ENCODE measurements around the gene ITCH.
"Not testable (repeated sequence)": the region's sequence is repeated elsewhere in the genome, so short reads cannot be mapped to it uniquely, and the experiment has no call there.

Gene ITCH

DNA sequence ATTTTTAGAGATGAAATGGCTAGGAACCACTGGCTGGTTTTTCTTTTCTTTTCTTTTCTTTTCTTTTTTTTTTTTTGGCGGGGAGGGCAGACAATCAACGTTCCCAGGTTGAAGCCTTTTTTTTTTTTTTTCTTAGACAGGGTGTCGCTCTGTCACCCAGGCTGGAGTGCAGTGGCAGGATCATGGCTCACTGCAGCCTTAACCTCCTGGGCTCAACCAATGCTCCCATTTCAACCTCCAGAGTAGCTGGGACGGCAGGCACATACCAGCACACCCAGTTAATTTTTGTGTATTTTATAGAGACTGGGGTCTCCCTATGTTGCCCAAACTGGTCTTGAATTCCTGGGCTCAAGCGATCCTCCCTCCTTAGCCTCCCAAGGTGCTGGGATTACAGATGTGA lies 18.8 kb upstream of the ITCH start:
- DNase-seq (ENCODE audit: low spot score): no peak

DNA sequence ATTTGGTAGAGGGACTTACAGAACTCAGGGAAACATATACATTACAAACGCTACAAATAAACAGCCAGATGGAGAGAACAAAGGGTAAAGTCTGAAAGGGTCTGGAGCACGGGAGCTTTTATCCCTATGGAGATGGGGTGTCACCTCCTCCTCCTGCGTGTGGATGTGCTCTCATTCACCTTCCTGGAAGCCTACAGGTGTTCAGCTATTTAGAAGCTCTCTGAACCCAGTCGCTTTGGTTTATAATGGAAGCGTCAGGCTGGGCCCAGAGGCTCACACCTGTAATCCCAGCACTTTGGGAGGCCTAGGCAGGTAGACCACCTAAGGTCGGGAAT lies 17.7 kb upstream of the ITCH start:
- DNase-seq (ENCODE audit: low spot score): no peak

GRCh38 chr20:34345839-34346532 lies 17.1 kb upstream of the ITCH start:
- DNase-seq (ENCODE audit: low spot score): not testable (repeated sequence)

GRCh38 chr20:34346533-34346865 lies 16.6 kb upstream of the ITCH start:
- DNase-seq (ENCODE audit: low spot score): not testable (repeated sequence)

DNA sequence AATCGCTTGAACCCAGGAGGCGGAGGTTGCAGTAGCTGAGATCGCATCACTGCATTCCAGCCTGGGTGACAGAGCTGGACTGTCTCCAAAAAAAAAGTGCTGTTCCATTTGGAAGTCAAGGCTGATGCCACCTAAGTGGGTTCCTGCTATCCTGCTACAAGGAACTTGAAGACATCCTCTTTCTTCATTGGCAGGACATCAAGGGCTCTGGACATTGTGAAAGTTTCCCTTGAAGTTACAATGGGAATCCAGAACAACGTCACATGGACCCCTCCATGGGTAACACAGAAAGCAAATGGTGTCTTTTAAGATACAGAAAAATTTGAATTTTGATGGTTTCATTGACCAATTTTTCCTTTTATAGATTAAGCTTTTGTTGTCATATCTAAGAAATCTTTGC lies 15.5 kb upstream of the ITCH start:
- no peak for DNase-seq (ENCODE audit: low spot score)

DNA sequence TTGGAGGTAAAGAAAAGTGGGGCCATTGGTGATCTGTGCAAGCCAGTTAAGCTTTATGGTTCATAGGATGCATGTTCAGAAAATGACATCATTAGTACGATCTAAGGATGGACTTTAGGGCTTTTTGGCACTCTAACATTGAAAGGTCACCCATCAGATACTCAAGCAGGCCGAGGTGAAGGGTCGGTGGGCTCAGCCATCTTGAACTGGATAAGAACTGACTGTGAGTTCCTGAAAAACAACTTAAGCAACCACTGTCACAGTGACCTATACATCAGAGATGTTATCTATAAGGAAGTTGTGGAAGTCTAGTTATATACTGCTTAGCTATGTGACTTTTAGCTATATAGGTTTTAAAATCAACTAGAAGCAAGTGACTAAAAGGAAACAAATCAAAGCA lies 13.0 kb upstream of the ITCH start:
- no peak for DNase-seq (ENCODE audit: low spot score)

GRCh38 chr20:34353467-34353866 lies 9.6 kb upstream of the ITCH start:
- not testable (repeated sequence) for DNase-seq (ENCODE audit: low spot score)

- DNase-seq (ENCODE audit: low spot score): no peak
Measured at GRCh38 chr20:34355427-34355826, 7.6 kb upstream of the ITCH start.

- not testable (repeated sequence) for DNase-seq (ENCODE audit: low spot score)
Measured at GRCh38 chr20:34359729-34360128, 3.3 kb upstream of the ITCH start.

GRCh38 chr20:34362502-34363061 lies 491 bp upstream of the ITCH start:
- DNase-seq (ENCODE audit: low spot score): no peak

DNA sequence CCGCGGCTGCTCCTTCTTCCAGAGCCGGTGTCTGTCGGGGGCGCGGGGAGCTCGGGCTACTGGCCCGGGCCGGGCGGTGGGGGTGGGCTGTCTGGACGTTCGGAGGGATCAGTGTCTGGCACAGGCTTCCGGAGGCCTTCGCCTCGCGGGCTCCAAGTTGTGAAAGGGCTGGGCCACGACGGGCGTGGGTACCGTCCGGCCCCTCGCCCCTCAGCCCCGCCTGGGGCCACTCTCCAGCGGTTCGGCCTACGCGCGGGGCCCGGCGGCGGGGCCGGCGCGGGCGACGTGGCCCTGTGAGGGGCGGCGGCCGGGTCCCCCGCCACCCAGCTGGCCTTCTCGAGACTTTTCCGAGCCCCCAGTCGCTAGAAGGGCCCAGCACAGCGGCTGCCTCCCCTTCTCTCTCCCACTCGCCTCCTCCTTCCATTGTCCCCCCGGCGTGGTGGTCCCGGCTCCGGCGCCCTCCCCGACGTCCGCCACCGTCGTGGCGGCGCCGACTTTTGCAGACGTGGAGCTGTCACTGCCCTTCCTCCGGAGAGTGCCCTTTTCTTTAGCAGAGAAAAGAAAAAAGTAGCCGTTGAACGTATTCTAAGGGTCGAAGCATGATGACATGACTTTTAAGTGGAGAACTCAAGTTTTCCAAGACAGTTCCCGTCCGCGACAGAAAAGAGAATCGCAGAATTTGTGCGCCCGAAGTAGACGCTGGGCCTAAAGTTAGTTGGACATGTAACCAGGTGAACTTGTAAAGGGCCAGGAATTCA lies 571 bp downstream of the ITCH start:
- DNase-seq (ENCODE audit: low spot score): no peak

GRCh38 chr20:34364223-34364506 lies 1.1 kb downstream of the ITCH start:
- DNase-seq (ENCODE audit: low spot score): no peak

DNA sequence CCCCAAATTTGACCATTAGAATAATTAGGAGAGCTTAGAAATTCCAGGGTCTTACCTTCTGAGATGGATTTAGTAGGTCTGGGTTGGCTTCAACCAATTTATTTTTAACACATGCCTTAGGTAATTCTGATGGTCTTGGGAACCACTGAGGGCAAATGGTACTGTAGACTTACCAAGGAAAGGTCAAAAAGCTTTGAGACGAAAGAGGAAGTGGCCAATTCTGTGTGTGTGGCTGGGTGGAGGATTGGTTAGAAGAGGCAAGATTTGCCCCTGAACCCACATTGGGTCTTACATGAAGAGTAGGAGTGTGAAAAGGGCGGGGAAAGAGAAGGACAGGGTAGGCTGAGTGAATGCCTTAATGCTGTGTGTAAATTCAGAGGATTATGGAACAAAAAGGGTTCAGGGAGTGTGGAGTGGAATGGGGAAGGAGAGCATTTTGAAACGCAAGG lies 2.7 kb downstream of the ITCH start:
- DNase-seq (ENCODE audit: low spot score): no peak

DNA sequence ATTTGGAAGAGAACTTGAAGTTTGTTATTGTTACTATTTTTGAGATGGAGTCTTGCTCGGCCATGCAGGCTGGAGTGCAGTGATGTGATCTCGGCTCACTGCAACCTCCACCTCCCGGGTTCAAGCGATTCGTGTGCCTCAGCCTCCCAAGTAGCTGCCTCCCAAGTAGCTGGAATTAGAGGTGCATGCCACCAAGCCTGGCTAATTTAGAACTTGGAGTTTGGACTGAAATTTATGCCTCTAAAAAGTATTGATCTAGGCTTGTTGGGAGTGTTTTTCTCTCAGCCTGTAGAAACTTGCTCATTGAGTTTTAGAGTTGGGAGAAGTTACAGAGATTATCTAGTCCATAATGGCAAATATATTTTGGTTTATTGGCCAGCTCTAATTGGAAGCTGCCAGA lies 4.1 kb downstream of the ITCH start:
- no peak for DNase-seq (ENCODE audit: low spot score)

- not testable (repeated sequence) for DNase-seq (ENCODE audit: low spot score)
Measured at GRCh38 chr20:34367911-34368310, 4.8 kb downstream of the ITCH start.

DNA sequence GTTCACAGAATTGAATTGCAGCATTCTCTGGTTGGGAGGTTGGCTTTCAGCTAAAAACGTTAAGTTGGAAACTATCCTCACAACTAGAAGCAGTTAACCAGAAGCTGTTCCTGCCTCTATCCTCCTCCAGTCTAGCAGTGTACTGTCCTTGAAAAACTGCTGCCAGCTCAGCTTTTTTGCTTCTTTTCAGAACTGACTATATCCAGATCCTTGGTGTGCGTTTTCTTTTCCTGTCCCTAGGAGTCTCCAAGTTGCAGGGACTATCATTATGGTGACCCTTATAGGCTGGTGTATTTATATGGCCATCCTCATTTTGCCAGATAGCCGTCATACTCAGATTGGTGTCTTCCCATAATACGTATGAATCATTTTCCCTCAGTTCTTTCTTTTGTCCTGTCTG lies 5.5 kb downstream of the ITCH start:
- DNase-seq (ENCODE audit: low spot score): no peak

DNA sequence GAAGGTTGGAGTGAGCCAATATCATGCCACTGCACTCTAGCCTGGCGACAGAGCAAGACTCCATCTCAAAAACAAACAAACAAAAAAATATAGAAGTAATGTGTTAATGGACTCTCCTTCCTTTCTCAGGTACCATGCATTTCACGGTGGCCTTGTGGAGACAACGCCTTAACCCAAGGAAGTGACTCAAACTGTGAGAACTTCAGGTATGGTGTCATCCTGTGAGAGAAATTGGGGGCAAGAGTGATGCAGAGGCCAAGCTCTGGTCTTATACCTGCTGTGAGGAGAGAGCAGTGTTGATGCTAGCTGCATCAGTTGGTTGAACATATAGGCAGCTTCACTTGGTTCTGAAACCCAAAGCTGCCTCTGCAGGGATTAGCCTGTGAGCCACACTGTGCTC lies 6.2 kb downstream of the ITCH start:
- DNase-seq (ENCODE audit: low spot score): no peak

- DNase-seq (ENCODE audit: low spot score): no peak
Measured at GRCh38 chr20:34370062-34370461, 7.0 kb downstream of the ITCH start.

GRCh38 chr20:34373445-34373844 lies 10.4 kb downstream of the ITCH start:
- no peak for DNase-seq (ENCODE audit: low spot score)

DNA sequence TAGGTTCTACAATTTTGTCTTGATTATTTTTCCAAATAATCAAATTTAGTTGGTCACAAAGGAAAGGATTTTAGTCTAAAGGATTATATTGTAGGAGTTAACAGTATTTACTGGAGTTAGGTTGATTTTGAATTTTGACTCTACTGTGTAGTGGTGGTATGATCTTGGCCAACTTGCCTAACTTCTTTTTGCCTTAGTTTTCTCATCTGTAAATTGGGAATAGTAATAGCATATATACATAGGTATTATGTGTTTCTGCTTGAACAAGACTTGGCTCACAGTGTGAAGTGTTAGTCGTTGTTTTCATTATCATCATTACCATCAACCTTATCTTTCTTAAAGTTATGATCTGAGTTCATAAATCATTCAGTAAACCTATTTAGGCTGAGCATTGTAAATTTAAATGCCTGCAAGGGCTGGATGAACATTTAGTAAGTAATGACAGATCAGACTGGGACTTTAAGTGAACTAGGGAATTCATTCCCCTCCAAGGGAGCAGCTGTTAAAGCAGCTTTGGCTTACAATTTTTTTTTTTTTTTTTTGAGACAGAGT lies 11.2 kb downstream of the ITCH start:
- DNase-seq (ENCODE audit: low spot score): no peak

- no peak for DNase-seq (ENCODE audit: low spot score)
Measured at GRCh38 chr20:34375977-34376430, 12.9 kb downstream of the ITCH start.

GRCh38 chr20:34377072-34377847 lies 14.2 kb downstream of the ITCH start:
- no peak for DNase-seq (ENCODE audit: low spot score)

DNA sequence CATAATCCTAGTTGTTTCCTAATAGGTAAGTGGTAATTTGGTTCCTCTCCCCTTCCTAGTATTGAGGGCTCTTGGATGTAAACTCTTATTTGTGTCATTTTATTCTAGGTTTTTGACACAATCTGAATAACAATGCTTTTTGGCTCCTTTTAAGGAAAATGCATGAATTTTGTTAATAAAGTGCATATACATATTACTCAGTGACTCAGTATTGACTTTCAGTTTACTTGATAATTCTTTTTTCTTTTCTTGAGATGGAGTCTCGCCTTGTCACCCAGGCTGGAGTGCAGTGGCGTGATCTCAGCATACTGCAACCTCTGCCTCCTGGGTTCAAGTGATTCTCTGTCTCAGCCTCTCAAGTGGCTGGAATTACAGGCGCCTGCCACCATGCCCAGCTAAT lies 19.1 kb downstream of the ITCH start:
- no peak for DNase-seq (ENCODE audit: low spot score)
